HG02763 (cell line): ENCODE results near the gene PRR5.

Experiments
- ATAC-seq: cut with Tn5 transposase; IDR thresholded peaks from one replicate; pipeline ENCODE4 v1.9.1; 2021; ENCODE audit warnings: mild to moderate bottlenecking, moderate library complexity; ENCODE audit not compliant: unreplicated experiment

PRR5 gene

GRCh38 chr22:44782363-44782963 is 80.5 kb downstream of the PRR5 start:
- ATAC-seq = no peak

GRCh38 chr22:44783091-44783490 is 81.1 kb downstream of the PRR5 start:
- no peak for ATAC-seq

GRCh38 chr22:44783581-44783980 is 81.6 kb downstream of the PRR5 start:
- ATAC-seq = no peak

GRCh38 chr22:44786136-44786535 is 84.1 kb downstream of the PRR5 start:
- ATAC-seq = no peak

GRCh38 chr22:44786610-44787009 is 84.6 kb downstream of the PRR5 start:
- ATAC-seq = no peak
